ENCODE measurements around the gene ABHD13.
A peak's percentile ranks its signal among the peaks of the same experiment; 100 is the strongest.

Gene ABHD13

DNA sequence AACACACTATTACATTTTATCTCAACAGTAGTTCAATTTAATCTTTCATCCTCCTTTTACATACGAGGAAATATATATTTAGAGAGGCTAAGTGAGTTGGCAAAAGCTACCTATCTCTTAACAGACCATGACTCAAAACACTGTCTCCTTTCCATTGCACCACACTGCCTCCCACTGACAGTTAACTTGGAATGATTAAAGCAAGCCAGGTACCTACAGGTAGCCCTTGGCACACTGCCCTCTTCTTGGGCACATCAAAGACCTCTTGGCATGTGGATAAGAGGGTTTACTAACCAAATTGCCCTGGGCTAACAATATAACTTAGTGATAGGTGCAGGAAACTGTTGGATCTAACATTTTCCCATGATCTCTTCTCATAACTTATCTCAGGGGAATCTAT is 1.8 kb downstream of the ABHD13 start:
- no peak for TF ChIP-seq TAF1 (IDR thresholded peaks at IDR 0.05; ENCODE audit: low read depth)
- TF ChIP-seq NFIC (IDR thresholded peaks at IDR 0.05): 0 out of 2 replicates have a peak, but pooled peaks have one; percentile 36
- no peak for TF ChIP-seq TCF12 (IDR thresholded peaks at IDR 0.05; ENCODE audit: low read depth)
- TF ChIP-seq RAD21 (IDR thresholded peaks at IDR 0.05; ENCODE audit: low read depth): no peak; the same call in 1 of the 2 replicates
- no peak for TF ChIP-seq CREB1 (IDR thresholded peaks at IDR 0.05; ENCODE audit: low read depth)
- TF ChIP-seq EGR1 (IDR thresholded peaks at IDR 0.05): no peak
- TF ChIP-seq ZBTB7A (IDR thresholded peaks at IDR 0.05; ENCODE audit: low read depth): no peak
- TF ChIP-seq, protein P1, sequence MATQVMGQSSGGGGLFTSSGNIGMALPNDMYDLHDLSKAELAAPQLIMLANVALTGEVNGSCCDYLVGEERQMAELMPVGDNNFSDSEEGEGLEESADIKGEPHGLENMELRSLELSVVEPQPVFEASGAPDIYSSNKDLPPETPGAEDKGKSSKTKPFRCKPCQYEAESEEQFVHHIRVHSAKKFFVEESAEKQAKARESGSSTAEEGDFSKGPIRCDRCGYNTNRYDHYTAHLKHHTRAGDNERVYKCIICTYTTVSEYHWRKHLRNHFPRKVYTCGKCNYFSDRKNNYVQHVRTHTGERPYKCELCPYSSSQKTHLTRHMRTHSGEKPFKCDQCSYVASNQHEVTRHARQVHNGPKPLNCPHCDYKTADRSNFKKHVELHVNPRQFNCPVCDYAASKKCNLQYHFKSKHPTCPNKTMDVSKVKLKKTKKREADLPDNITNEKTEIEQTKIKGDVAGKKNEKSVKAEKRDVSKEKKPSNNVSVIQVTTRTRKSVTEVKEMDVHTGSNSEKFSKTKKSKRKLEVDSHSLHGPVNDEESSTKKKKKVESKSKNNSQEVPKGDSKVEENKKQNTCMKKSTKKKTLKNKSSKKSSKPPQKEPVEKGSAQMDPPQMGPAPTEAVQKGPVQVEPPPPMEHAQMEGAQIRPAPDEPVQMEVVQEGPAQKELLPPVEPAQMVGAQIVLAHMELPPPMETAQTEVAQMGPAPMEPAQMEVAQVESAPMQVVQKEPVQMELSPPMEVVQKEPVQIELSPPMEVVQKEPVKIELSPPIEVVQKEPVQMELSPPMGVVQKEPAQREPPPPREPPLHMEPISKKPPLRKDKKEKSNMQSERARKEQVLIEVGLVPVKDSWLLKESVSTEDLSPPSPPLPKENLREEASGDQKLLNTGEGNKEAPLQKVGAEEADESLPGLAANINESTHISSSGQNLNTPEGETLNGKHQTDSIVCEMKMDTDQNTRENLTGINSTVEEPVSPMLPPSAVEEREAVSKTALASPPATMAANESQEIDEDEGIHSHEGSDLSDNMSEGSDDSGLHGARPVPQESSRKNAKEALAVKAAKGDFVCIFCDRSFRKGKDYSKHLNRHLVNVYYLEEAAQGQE (IDR thresholded peaks at IDR 0.05; ENCODE audit: low read depth): no peak

DNA sequence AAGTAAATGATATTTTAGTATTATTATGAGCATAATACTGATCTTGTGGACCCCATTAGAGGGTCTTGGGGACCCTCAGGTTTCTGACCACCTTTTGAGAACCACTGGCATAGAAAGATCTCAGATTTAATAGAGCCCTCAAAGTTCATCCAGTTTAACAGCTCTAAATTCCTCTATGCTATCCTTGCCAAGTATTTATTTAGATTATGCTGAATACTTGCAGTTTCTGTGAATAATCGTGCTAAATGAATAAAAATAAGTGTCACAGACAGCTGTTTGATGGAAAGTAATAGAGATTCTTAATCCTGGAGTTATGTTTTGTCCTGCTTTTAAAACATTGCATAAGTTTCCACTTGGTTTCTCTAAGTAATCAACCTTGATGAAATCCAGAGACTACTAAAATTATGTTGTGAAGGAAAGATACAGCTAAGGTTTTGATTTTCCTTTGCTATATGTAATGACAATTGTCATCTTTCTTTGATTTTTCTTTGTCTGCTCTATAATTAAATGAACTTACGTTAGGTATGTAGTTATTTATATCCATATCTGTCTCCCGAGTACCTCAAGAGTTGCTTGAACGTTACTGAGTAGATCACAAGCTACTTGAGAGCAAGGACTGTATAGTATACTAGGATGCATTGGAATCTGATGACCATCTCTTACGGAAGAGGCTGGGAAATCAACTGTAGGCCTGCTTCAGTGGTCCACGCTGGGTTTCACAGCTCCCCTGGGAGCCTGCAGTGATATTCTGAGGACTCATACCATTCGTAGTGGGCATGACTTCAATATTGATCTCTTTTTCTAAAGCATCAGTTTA is 5.7 kb downstream of the ABHD13 start:
- TF ChIP-seq CEBPB (IDR thresholded peaks at IDR 0.05): no peak
- no peak for TF ChIP-seq FOXM1 (IDR thresholded peaks at IDR 0.05; ENCODE audit: borderline replicate concordance, low read depth)
- no peak for TF ChIP-seq ZBTB7A (IDR thresholded peaks at IDR 0.05; ENCODE audit: low read depth)
- TF ChIP-seq, protein P2, sequence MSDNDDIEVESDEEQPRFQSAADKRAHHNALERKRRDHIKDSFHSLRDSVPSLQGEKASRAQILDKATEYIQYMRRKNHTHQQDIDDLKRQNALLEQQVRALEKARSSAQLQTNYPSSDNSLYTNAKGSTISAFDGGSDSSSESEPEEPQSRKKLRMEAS (IDR thresholded peaks at IDR 0.05): no peak
- TF ChIP-seq EGR1 (IDR thresholded peaks at IDR 0.05): no peak
- TF ChIP-seq TEAD4 (IDR thresholded peaks at IDR 0.05): no peak
- TF ChIP-seq YY1 (IDR thresholded peaks at IDR 0.05; ENCODE audit: low read depth): no peak
- TF ChIP-seq TAF1 (IDR thresholded peaks at IDR 0.05; ENCODE audit: low read depth): no peak
- TF ChIP-seq, protein P1 (IDR thresholded peaks at IDR 0.05; ENCODE audit: low read depth): no peak
- TF ChIP-seq RAD21 (IDR thresholded peaks at IDR 0.05; ENCODE audit: low read depth): no peak
- TF ChIP-seq EP300 (IDR thresholded peaks at IDR 0.05; ENCODE audit: borderline replicate concordance): no peak
- no peak for TF ChIP-seq CREB1 (IDR thresholded peaks at IDR 0.05; ENCODE audit: low read depth)
- no peak for TF ChIP-seq NFIC (IDR thresholded peaks at IDR 0.05)
- TF ChIP-seq, protein P3, sequence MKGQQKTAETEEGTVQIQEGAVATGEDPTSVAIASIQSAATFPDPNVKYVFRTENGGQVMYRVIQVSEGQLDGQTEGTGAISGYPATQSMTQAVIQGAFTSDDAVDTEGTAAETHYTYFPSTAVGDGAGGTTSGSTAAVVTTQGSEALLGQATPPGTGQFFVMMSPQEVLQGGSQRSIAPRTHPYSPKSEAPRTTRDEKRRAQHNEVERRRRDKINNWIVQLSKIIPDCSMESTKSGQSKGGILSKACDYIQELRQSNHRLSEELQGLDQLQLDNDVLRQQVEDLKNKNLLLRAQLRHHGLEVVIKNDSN (IDR thresholded peaks at IDR 0.05): no peak
- TF ChIP-seq TCF12 (IDR thresholded peaks at IDR 0.05; ENCODE audit: low read depth): no peak

DNA sequence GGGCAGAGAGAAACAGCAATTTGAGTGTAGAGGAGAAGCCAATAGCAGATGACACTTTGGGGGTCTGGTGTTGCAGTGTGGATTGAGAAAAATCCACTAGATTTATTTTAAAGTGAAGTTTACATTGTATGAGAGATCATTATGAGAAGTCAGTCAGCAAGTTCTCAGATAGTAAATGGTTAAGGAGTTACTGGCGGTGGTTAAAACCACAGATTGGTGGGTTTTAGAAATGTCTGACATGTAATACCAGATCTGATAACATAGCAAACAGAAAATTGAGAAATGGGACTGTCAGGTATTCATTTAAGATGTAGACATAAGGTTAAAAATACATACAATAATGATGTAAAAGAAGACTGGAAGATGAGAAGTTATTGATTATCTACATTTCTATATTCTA is 7.2 kb downstream of the ABHD13 start:
- TF ChIP-seq CREB1 (IDR thresholded peaks at IDR 0.05; ENCODE audit: low read depth) (no peak), RAD21 (IDR thresholded peaks at IDR 0.05; ENCODE audit: low read depth) (no peak), TEAD4 (IDR thresholded peaks at IDR 0.05) (no peak), YY1 (IDR thresholded peaks at IDR 0.05; ENCODE audit: low read depth) (no peak), ZBTB7A (IDR thresholded peaks at IDR 0.05; ENCODE audit: low read depth) (no peak), TCF12 (IDR thresholded peaks at IDR 0.05; ENCODE audit: low read depth) (no peak), NFIC (IDR thresholded peaks at IDR 0.05) (no peak), TAF1 (IDR thresholded peaks at IDR 0.05; ENCODE audit: low read depth) (no peak), EGR1 (IDR thresholded peaks at IDR 0.05) (no peak), FOXM1 (IDR thresholded peaks at IDR 0.05; ENCODE audit: borderline replicate concordance, low read depth) (no peak), EP300 (IDR thresholded peaks at IDR 0.05; ENCODE audit: borderline replicate concordance) (no peak)
- TF ChIP-seq, protein P3 (IDR thresholded peaks at IDR 0.05): no peak
- TF ChIP-seq, protein P2 (IDR thresholded peaks at IDR 0.05): no peak
- TF ChIP-seq, protein P1 (IDR thresholded peaks at IDR 0.05; ENCODE audit: low read depth): no peak

DNA sequence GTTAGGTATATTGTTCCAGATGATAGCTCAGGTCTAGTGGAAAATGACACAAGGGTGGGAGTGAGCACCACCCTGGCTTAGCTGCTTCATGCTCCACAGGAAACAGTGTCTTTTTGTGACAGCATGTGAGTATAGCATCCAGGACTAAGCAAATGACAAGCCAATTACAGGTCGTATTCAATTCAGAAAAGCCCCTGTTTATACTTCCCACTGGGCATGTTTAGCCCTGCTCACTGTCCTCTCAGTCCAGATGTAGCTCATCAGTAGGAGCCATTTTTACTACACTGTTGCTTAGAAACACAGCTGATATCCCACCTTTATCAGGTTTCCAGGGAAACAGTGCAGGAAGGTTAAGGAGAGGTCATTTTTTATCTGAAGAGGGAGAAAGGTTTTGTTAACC is 8.0 kb downstream of the ABHD13 start:
- TF ChIP-seq, protein P3 (IDR thresholded peaks at IDR 0.05): no peak
